HCT116 (cell line): ENCODE results near the gene PFKFB3.

Source experiments
- CEBPB ChIP-seq: IDR thresholded peaks from 2 replicates; pipeline ENCODE4 v1.6.1; 2012; ENCODE audit warnings: low read depth
- EGR1 ChIP-seq: IDR thresholded peaks from 2 replicates; pipeline ENCODE4 v1.6.1; 2012; ENCODE audit warnings: low read depth
- POLR2AphosphoS5 ChIP-seq: IDR thresholded peaks from 2 replicates; pipeline ENCODE4 v1.6.1; 2011; ENCODE audit warnings: mild to moderate bottlenecking, low read depth, low read length, moderate library complexity
- SRF ChIP-seq: IDR thresholded peaks from 2 replicates; pipeline ENCODE4 v1.6.1; 2012; ENCODE audit warnings: low read depth
- ZNF274 ChIP-seq: fragments of 200-500 bp; sonication (Bioruptor generic); IDR thresholded peaks from 2 replicates; pipeline ENCODE4 v1.6.1; 2014; ENCODE audit warnings: mild to moderate bottlenecking, low read depth, low read length, inconsistent platforms
- TF ChIP-seq, protein P1 (sequence below), 3 experiments: fragments of 200-600 bp in 1 of 3; sonication (generic) in 1 of 3; IDR thresholded peaks in 2 of 3; conservative IDR thresholded peaks in 1 of 3; 2 replicates each; pipeline ENCODE4 v1.5.1; 2012 to 2017; ENCODE audit warnings: low read depth in 2 of 3, low read length in 2 of 3, antibody characterized with exemption in 1 of 3, borderline replicate concordance in 1 of 3, control low read depth in 1 of 3, mild to moderate bottlenecking in 1 of 3, mixed read lengths in 1 of 3, mixed run types in 1 of 3, moderate library complexity in 1 of 3; ENCODE audit not compliant: insufficient read depth in 1 of 3
- TF ChIP-seq, protein P2 (sequence below): IDR thresholded peaks from 2 replicates; pipeline ENCODE4 v1.6.1; 2012

DNA sequence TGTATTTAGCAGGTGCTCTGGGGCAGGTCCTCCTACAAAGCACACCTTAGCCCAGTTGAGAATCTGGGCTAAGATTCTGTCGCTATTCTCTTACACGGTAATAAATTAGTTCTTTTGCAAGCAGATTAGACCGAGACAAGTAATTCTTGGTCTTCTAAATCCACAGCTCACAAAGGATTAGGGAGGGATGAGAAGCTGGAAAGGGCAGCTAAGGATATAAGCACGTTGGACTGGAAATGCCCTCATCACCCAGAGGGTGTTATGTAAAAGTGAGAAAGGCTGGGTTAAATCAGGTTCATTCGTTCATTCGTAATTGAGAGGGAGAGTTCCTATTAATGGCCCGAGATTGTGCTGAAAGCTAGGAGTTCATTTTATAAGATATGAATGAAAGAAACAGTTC lies 41.8 kb downstream of the PFKFB3 start:
- TF ChIP-seq POLR2AphosphoS5 (no peak), EGR1 (no peak), CEBPB (no peak), SRF (no peak), ZNF274 (no peak)
- TF ChIP-seq, protein P1, sequence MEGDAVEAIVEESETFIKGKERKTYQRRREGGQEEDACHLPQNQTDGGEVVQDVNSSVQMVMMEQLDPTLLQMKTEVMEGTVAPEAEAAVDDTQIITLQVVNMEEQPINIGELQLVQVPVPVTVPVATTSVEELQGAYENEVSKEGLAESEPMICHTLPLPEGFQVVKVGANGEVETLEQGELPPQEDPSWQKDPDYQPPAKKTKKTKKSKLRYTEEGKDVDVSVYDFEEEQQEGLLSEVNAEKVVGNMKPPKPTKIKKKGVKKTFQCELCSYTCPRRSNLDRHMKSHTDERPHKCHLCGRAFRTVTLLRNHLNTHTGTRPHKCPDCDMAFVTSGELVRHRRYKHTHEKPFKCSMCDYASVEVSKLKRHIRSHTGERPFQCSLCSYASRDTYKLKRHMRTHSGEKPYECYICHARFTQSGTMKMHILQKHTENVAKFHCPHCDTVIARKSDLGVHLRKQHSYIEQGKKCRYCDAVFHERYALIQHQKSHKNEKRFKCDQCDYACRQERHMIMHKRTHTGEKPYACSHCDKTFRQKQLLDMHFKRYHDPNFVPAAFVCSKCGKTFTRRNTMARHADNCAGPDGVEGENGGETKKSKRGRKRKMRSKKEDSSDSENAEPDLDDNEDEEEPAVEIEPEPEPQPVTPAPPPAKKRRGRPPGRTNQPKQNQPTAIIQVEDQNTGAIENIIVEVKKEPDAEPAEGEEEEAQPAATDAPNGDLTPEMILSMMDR (IDR thresholded peaks at IDR 0.05 in 2 of 3, conservative IDR thresholded peaks at IDR 0.05 in 1 of 3; ENCODE audit: borderline replicate concordance in 1 of 3, insufficient read depth in 1 of 3, low read depth in 2 of 3, low read length in 2 of 3) = no peak
- TF ChIP-seq, protein P2, sequence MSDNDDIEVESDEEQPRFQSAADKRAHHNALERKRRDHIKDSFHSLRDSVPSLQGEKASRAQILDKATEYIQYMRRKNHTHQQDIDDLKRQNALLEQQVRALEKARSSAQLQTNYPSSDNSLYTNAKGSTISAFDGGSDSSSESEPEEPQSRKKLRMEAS = no peak
